HepG2 (cell line): ENCODE results near the gene NDUFS1. TPM values are rescaled to one million over a fixed set of nuclear protein-coding genes. Genes with fewer than 3 reads are reported as not detected.

Experiments used
- AHR ChIP-seq: IDR thresholded peaks from 2 replicates; pipeline ENCODE4 v1.6.1; 2018; ENCODE audit warnings: missing genetic modification reagents, missing compliant biosample characterization
- BCL3 ChIP-seq: sonication (generic); formaldehyde crosslinking; IDR thresholded peaks from 2 replicates; pipeline ENCODE4 v1.5.1; 2020; ENCODE audit warnings: mild to moderate bottlenecking, missing genetic modification reagents, moderate library complexity
- HNF4A ChIP-seq: sonication (generic); formaldehyde crosslinking; IDR thresholded peaks from 2 replicates; pipeline ENCODE4 v1.4.0; 2020; ENCODE audit warnings: missing genetic modification reagents
- IRF2 ChIP-seq: IDR thresholded peaks from 2 replicates; pipeline ENCODE4 v1.6.1; 2018; ENCODE audit warnings: missing genetic modification reagents, missing compliant biosample characterization
- KDM4B ChIP-seq: sonication (generic); formaldehyde crosslinking; IDR thresholded peaks from 2 replicates; pipeline ENCODE4 v1.4.0; 2020; ENCODE audit warnings: missing genetic modification reagents
- MAZ ChIP-seq, 2 experiments: sonication (generic) in 1 of 2; formaldehyde crosslinking in 1 of 2; IDR thresholded peaks; 2 replicates each; pipeline versions ENCODE4 v1.5.0 to v1.6.1; 2012 to 2020; ENCODE audit warnings: low read depth in 2 of 2, mild to moderate bottlenecking in 2 of 2, borderline replicate concordance in 1 of 2, improper control_type of control experiment in 1 of 2, low read length in 1 of 2, missing genetic modification reagents in 1 of 2, moderate library complexity in 1 of 2
- NBN ChIP-seq: fragments of 450-650 bp; conservative IDR thresholded peaks from 2 replicates; pipeline ENCODE4 v1.6.1; 2017
- RARA ChIP-seq: IDR thresholded peaks from 2 replicates; pipeline ENCODE4 v1.6.1; 2016; ENCODE audit warnings: missing genetic modification reagents, missing compliant biosample characterization
- TAF1 ChIP-seq: sonication (generic); formaldehyde crosslinking; IDR thresholded peaks from 2 replicates; pipeline ENCODE4 v1.4.0; 2020; ENCODE audit warnings: missing genetic modification reagents
- TARDBP ChIP-seq: sonication (generic); formaldehyde crosslinking; IDR thresholded peaks from 2 replicates; pipeline ENCODE4 v1.8.0; 2022; ENCODE audit warnings: mild to moderate bottlenecking, missing genetic modification reagents
- UBTF ChIP-seq: sonication (generic); formaldehyde crosslinking; IDR thresholded peaks from 2 replicates; pipeline ENCODE4 v1.4.0; 2020; ENCODE audit warnings: mild to moderate bottlenecking, missing genetic modification reagents
- ZFX ChIP-seq: sonication (generic); formaldehyde crosslinking; IDR thresholded peaks from 2 replicates; pipeline ENCODE4 v1.4.0; 2020; ENCODE audit warnings: mild to moderate bottlenecking, low read depth, missing genetic modification reagents, moderate library complexity
- ZMAT5 ChIP-seq: sonication (generic); formaldehyde crosslinking; IDR thresholded peaks from 2 replicates; pipeline ENCODE4 v1.5.0; 2020; ENCODE audit warnings: mild to moderate bottlenecking, low read depth, missing genetic modification reagents, borderline replicate concordance
- ZNF326 ChIP-seq: sonication (generic); formaldehyde crosslinking; IDR thresholded peaks from 2 replicates; pipeline ENCODE4 v1.4.0; 2020; ENCODE audit warnings: missing genetic modification reagents, borderline replicate concordance
- ZNF33B ChIP-seq: sonication (generic); formaldehyde crosslinking; IDR thresholded peaks from 2 replicates; pipeline ENCODE4 v1.5.1; 2020; ENCODE audit warnings: mild to moderate bottlenecking, missing genetic modification reagents
- ZNF343 ChIP-seq: sonication (generic); formaldehyde crosslinking; IDR thresholded peaks from 2 replicates; pipeline ENCODE4 v1.4.0; 2020; ENCODE audit warnings: mild to moderate bottlenecking, missing genetic modification reagents
- ZNF430 ChIP-seq: sonication (generic); formaldehyde crosslinking; IDR thresholded peaks from 2 replicates; pipeline ENCODE4 v1.9.0; 2021; ENCODE audit warnings: mild to moderate bottlenecking, missing genetic modification reagents
- ZNF839 ChIP-seq: sonication (generic); formaldehyde crosslinking; IDR thresholded peaks from 2 replicates; pipeline ENCODE4 v1.4.0; 2020; ENCODE audit warnings: missing genetic modification reagents, mild to moderate bottlenecking, borderline replicate concordance
- ZSCAN20 ChIP-seq: sonication (generic); formaldehyde crosslinking; IDR thresholded peaks from 2 replicates; pipeline ENCODE4 v1.4.0; 2020; ENCODE audit warnings: missing genetic modification reagents, mild to moderate bottlenecking, borderline replicate concordance
- polyA plus RNA-seq, 8 experiments: library from polyadenylated mRNA; depleted of rRNA in 3 of 8; stranded (reverse) in 7 of 8; unstranded in 1 of 8; fragments of >200 nt; fragmentation: Illumina TruSeq in 4 of 8; extraction: Trizol in 4 of 8; gene quantifications; 2 replicates each; pipeline versions ENCODE4 v1.2.1 to v1.2.3, GENCODE V29; 2011 to 2016; ENCODE audit warnings: low read depth in 4 of 8, missing spikeins in 1 of 8, mixed read lengths in 1 of 8; ENCODE audit not compliant: insufficient read depth in 1 of 8
- total RNA-seq, 5 experiments: library from RNA; depleted of rRNA; stranded (reverse); fragments of >200 nt; fragmentation: Illumina TruSeq; extraction: Trizol; gene quantifications; 2 replicates each; pipeline ENCODE4 v1.2.3, GENCODE V29; 2016; ENCODE audit warnings: low read depth in 1 of 5
- TF ChIP-seq, protein P1 (sequence below): IDR thresholded peaks from 2 replicates; pipeline ENCODE4 v1.6.1; 2016
- TF ChIP-seq, protein P2 (sequence below): IDR thresholded peaks from 2 replicates; pipeline ENCODE4 v1.6.1; 2016; ENCODE audit warnings: missing compliant biosample characterization, missing genetic modification reagents, borderline replicate concordance

The NDUFS1 gene
- total and polyA plus RNA-seq, 2 of the 13 experiments (the other 11 are each of a cell fraction or from before 2014, with no cell fraction given), result 139 to 242 TPM

DNA sequence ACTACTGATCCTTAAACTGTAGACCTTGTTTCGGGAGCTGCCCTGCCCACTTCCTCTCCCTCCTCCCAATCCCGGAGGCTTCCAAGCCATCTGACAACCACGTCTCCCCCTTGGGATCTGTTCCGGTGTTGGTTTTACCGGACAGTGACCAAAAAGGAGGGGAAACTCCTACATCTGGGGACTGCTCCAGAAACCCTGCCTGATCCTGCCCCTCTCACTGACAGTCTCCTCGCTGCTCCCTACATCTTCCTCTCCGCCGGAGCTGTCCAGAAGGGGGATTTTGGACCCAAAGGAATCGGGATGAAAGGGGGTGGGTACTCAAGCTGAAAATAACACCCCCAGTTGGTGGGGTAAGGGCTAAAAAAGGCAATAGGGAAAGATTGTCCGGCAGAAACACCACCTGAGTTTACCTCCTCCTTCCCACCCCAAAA is 74.8 kb downstream of the NDUFS1 start (continued):
- TF ChIP-seq, protein P1, sequence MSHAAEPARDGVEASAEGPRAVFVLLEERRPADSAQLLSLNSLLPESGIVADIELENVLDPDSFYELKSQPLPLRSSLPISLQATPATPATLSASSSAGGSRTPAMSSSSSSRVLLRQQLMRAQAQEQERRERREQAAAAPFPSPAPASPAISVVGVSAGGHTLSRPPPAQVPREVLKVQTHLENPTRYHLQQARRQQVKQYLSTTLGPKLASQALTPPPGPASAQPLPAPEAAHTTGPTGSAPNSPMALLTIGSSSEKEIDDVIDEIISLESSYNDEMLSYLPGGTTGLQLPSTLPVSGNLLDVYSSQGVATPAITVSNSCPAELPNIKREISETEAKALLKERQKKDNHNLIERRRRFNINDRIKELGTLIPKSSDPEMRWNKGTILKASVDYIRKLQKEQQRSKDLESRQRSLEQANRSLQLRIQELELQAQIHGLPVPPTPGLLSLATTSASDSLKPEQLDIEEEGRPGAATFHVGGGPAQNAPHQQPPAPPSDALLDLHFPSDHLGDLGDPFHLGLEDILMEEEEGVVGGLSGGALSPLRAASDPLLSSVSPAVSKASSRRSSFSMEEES (CRISPR knock-in tag), result peak; percentile 68
- TF ChIP-seq RARA (CRISPR knock-in tag) (peak; percentile 11; the same call in 1 of the 2 replicates), ZNF430 (peak; percentile 82), HNF4A (CRISPR knock-in tag) (peak; percentile 56; the same call in 1 of the 2 replicates), ZFX (CRISPR knock-in tag) (peak; percentile 52; the same call in 1 of the 2 replicates), ZNF33B (CRISPR knock-in tag) (peak; percentile 71; the same call in 1 of the 2 replicates), ZSCAN20 (CRISPR knock-in tag) (0 out of 2 replicates have a peak, but pooled peaks have one; percentile 35), UBTF (CRISPR knock-in tag) (peak; percentile 35; the same call in 1 of the 2 replicates), ZNF326 (CRISPR knock-in tag) (no peak), ZNF343 (0 out of 2 replicates have a peak, but pooled peaks have one; percentile 39), KDM4B (0 out of 2 replicates have a peak, but pooled peaks have one; percentile 16), ZMAT5 (CRISPR knock-in tag) (no peak), MAZ (IDR thresholded peaks at IDR 0.05; ENCODE audit: borderline replicate concordance, low read depth, low read length) (no peak), MAZ (CRISPR knock-in tag; IDR thresholded peaks at IDR 0.05; ENCODE audit: low read depth) (peak; percentile 34; the same call in 1 of the 2 replicates), ZNF839 (CRISPR knock-in tag) (no peak), AHR (CRISPR knock-in tag) (no peak), NBN (no peak), BCL3 (peak; percentile 77; the same call in 1 of the 2 replicates), TARDBP (CRISPR knock-in tag) (peak; percentile 55; the same call in 1 of the 2 replicates), IRF2 (peak; percentile 71), TAF1 (CRISPR knock-in tag) (peak; percentile 70; the same call in 1 of the 2 replicates)
- TF ChIP-seq, protein P2, sequence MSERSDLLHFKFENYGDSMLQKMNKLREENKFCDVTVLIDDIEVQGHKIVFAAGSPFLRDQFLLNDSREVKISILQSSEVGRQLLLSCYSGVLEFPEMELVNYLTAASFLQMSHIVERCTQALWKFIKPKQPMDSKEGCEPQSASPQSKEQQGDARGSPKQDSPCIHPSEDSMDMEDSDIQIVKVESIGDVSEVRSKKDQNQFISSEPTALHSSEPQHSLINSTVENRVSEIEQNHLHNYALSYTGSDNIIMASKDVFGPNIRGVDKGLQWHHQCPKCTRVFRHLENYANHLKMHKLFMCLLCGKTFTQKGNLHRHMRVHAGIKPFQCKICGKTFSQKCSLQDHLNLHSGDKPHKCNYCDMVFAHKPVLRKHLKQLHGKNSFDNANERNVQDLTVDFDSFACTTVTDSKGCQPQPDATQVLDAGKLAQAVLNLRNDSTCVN (CRISPR knock-in tag), result 0 out of 2 replicates have a peak, but pooled peaks have one; percentile 59
